Natural killer cell (primary cell): Measurements from ENCODE around the gene TXNRD1. TPM values are rescaled to one million over a fixed set of nuclear protein-coding genes. Genes with fewer than 3 reads are reported as not detected.

Experiments
- ATAC-seq, 3 donors: fragments of 150-1000 bp in 2 of 3; fragments of 200-7000 bp in 1 of 3; cut with Tn5 transposase; 1 replicate in 1 of 3; 2 replicates in 2 of 3; pipeline ENCODE4 v1.10.0; 2021; ENCODE audit warnings: mild to moderate bottlenecking in 2 of 3, moderate library complexity in 2 of 3
- DNase-seq, 2 donors: peaks; one replicate each; pipeline versions ENCODE4 v3.0.0 to v3.0.0-alpha.2; 2013 to 2021; ENCODE audit warnings: mixed read lengths in 1 of 2
- H3K27ac ChIP-seq: one replicate; pipeline ENCODE4 v1.5.1; 2013; ENCODE audit warnings: mild to moderate bottlenecking, low read length
- H3K27me3 ChIP-seq: one replicate; pipeline ENCODE4 v1.6.1; 2013; ENCODE audit warnings: low read length; ENCODE audit not compliant: control insufficient read depth, insufficient read depth
- H3K36me3 ChIP-seq: one replicate; pipeline ENCODE4 v1.6.1; 2013; ENCODE audit warnings: low read length; ENCODE audit not compliant: control insufficient read depth, insufficient read depth
- H3K4me1 ChIP-seq: one replicate; pipeline ENCODE4 v1.6.1; 2013; ENCODE audit warnings: low read length; ENCODE audit not compliant: control insufficient read depth, insufficient read depth
- H3K4me3 ChIP-seq: one replicate; pipeline ENCODE4 v1.5.1; 2013; ENCODE audit warnings: low read length
- H3K9me3 ChIP-seq: one replicate; pipeline ENCODE4 v1.6.1; 2013; ENCODE audit warnings: low read length; ENCODE audit not compliant: control insufficient read depth, insufficient read depth
- H3K27ac Mint-ChIP-seq, 2 donors: one replicate each; pipeline ENCODE4 v1.8.0; 2022; ENCODE audit warnings: mild to moderate bottlenecking in 2 of 2, mixed read lengths in 2 of 2, moderate library complexity in 1 of 2
- H3K27me3 Mint-ChIP-seq, 2 donors: one replicate each; pipeline ENCODE4 v1.8.0; 2022; ENCODE audit warnings: low read depth in 2 of 2, mixed read lengths in 2 of 2
- H3K36me3 Mint-ChIP-seq: one replicate; pipeline ENCODE4 v1.8.0; 2022; ENCODE audit warnings: mixed read lengths
- H3K4me1 Mint-ChIP-seq, 2 donors: one replicate each; pipeline ENCODE4 v1.8.0; 2022; ENCODE audit warnings: mixed read lengths in 2 of 2
- H3K4me3 Mint-ChIP-seq: one replicate; pipeline ENCODE4 v1.8.0; 2022; ENCODE audit warnings: mild to moderate bottlenecking, moderate library complexity, mixed read lengths
- H3K9me3 Mint-ChIP-seq, 2 donors: one replicate each; pipeline ENCODE4 v1.8.0; 2022; ENCODE audit warnings: mixed read lengths in 2 of 2
- WGBS: methylation state at CpG from one replicate; pipeline ENCODE4 v1.1.7; 2013; ENCODE audit warnings: missing lambda C conversion rate; ENCODE audit not compliant: insufficient coverage; 5-methylcytosine and 5-hydroxymethylcytosine counted together
- intact Hi-C: fragments of 100-400 bp; cut with micrococcal nuclease; formaldehyde crosslinking; loops from one replicate; pipeline ENCODE4 v1.14.2; 2022
- total RNA-seq, 4 donors: library from RNA; stranded (reverse); fragments of 120-200 nt in 1 of 4; gene quantifications; one replicate each; pipeline versions ENCODE4 v1.2.3 to v1.2.4, GENCODE V29; 2013 to 2022
- TF ChIP-seq, protein P1 (sequence below): fragments of 200-600 bp; IDR thresholded peaks from one replicate; pipeline ENCODE4 v1.8.0; 2022; ENCODE audit warnings: antibody characterized with exemption

Gene TXNRD1
- total RNA-seq, 3 donors from 2014 or later (not counting 1 experiment from before 2014, with no cell fraction given), result 46.9 to 59.7 (median 47.3) TPM

DNA sequence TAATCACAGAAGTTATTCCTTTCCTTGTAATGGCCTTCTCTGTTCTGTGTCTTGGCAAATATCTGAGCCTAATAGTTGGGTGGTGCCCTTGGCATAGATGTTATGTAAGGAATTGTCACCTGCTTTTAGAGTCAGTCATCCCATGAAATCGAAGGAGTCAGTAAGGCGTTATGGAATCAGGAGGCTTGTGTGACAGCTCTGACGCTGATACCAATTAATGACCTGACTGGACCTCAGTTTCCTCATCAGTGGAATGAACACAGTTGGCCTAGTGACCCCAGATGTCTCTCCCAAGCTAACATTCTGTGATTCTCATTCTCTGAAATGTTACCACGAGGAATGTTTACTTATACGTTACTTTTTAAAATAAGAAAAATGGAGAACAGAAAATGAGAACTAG, 32.1 kb downstream of the TXNRD1 start:
- H3K27ac ChIP-seq, result no peak overlapping the region
- 91% methylated on average over 5 of the region's 5 CpGs for WGBS
- TF ChIP-seq, protein P1, sequence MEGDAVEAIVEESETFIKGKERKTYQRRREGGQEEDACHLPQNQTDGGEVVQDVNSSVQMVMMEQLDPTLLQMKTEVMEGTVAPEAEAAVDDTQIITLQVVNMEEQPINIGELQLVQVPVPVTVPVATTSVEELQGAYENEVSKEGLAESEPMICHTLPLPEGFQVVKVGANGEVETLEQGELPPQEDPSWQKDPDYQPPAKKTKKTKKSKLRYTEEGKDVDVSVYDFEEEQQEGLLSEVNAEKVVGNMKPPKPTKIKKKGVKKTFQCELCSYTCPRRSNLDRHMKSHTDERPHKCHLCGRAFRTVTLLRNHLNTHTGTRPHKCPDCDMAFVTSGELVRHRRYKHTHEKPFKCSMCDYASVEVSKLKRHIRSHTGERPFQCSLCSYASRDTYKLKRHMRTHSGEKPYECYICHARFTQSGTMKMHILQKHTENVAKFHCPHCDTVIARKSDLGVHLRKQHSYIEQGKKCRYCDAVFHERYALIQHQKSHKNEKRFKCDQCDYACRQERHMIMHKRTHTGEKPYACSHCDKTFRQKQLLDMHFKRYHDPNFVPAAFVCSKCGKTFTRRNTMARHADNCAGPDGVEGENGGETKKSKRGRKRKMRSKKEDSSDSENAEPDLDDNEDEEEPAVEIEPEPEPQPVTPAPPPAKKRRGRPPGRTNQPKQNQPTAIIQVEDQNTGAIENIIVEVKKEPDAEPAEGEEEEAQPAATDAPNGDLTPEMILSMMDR, result no peak
- H3K27ac Mint-ChIP-seq, result no peak overlapping the region
- no peaks in the 10 kb centered on the region for H3K9me3 ChIP-seq
- no peaks in the 10 kb centered on the region for H3K27me3 ChIP-seq
- intact Hi-C loops, result no loop called here
- peaks cover 9 to 15% of the 10 kb centered on the region in 2 donors for H3K27me3 Mint-ChIP-seq
- DNase-seq (no peak), ATAC-seq (no peak)
- H3K4me1 ChIP-seq, result no peaks in the 10 kb centered on the region
- no peaks in the 10 kb centered on the region for H3K36me3 Mint-ChIP-seq
- no peak overlapping the region for H3K4me3 ChIP-seq
- H3K4me3 Mint-ChIP-seq, result no peak overlapping the region
- H3K36me3 ChIP-seq, result no peaks in the 10 kb centered on the region
- no peaks in the 10 kb centered on the region for H3K9me3 Mint-ChIP-seq
- H3K4me1 Mint-ChIP-seq, result no peaks in the 10 kb centered on the region

DNA sequence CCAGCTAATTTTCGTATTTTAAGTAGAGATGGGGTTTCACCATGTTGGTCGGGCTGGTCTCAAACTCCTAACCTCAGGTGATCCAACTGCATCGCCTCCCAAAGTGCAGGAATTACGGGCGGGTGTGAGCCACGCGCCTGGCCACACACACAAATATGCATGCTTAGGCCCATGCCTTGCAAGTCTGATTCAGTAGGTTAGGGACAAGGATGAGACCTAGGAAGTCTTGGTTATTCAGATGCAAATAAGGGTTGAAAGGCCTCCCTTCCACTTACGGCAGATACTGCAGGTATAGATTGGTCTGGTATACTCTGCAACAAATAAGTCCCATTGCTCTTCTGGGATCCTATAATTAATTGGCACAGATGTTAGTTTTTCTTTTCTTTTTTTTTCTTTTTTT, 32.9 kb downstream of the TXNRD1 start:
- WGBS, result 94% methylated on average over 8 of the region's 8 CpGs
- no peak overlapping the region for H3K4me3 Mint-ChIP-seq
- no peaks in the 10 kb centered on the region for H3K27me3 ChIP-seq
- DNase-seq, result no peak
- TF ChIP-seq, protein P1, result no peak
- H3K27me3 Mint-ChIP-seq, result peaks cover 9 to 14% of the 10 kb centered on the region in 2 donors
- no peaks in the 10 kb centered on the region for H3K4me1 ChIP-seq
- intact Hi-C loops, result no loop called here
- no peak overlapping the region for H3K4me3 ChIP-seq
- no peak for ATAC-seq
- no peaks in the 10 kb centered on the region for H3K36me3 Mint-ChIP-seq
- no peak overlapping the region for H3K27ac ChIP-seq
- no peak overlapping the region for H3K27ac Mint-ChIP-seq
- no peaks in the 10 kb centered on the region for H3K9me3 ChIP-seq
- no peaks in the 10 kb centered on the region for H3K4me1 Mint-ChIP-seq
- H3K9me3 Mint-ChIP-seq, result no peaks in the 10 kb centered on the region
- no peaks in the 10 kb centered on the region for H3K36me3 ChIP-seq

DNA sequence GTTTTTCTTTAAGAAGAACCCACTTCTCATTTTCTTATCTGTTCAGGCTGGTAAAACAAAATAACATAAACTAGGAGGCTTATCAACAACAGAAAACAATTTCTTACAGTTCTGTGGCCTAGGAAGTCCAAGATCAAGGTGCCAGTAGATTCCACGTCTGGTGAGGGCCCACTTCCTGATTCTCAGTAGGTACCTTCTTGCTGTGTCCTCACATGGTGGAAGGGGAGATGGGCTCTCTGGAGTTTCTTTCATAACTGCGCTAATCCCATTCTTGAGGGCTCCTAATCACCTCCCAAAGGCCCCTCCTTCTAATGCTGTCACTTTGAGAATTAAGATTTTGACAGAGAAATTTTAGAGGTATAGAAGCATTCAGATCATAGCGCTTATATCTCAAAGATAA, 33.4 kb downstream of the TXNRD1 start:
- Mint-ChIP-seq H3K4me1 (no peaks in the 10 kb centered on the region), H3K36me3 (no peaks in the 10 kb centered on the region), H3K27me3 (peaks cover 5 to 9% of the 10 kb centered on the region in 2 donors), H3K4me3 (no peak overlapping the region), H3K27ac (no peak overlapping the region), H3K9me3 (no peaks in the 10 kb centered on the region)
- intact Hi-C loops, result no loop called here
- no peak for ATAC-seq
- H3K27ac ChIP-seq, result no peak overlapping the region
- TF ChIP-seq, protein P1, result no peak
- no peak overlapping the region for H3K4me3 ChIP-seq
- H3K4me1 ChIP-seq, result no peaks in the 10 kb centered on the region
- no peaks in the 10 kb centered on the region for H3K36me3 ChIP-seq
- no peaks in the 10 kb centered on the region for H3K9me3 ChIP-seq
- DNase-seq, result no peak
- 22% methylated on average over 1 of the region's 3 CpGs for WGBS
- H3K27me3 ChIP-seq, result no peaks in the 10 kb centered on the region

DNA sequence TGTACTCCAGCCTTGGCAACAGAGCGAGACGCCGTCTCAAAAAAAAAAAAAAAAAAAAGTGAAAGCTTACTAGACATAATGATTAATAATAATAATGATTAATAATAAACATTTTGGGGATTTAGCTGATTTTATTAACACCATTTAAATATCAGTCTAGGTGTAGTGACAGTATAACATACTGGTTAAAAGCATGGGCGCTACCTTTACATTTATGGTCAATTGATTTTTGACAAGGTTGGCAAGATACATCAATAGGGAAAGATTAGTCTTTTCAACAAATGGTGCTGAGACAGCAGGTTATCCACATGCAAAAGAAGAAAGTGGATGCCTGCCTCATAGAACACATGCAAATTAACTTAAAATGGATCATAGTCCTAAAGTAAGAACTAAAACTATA, 34.3 kb downstream of the TXNRD1 start:
- Histone ChIP-seq H3K27ac (no peak overlapping the region), H3K9me3 (no peaks in the 10 kb centered on the region), H3K36me3 (no peaks in the 10 kb centered on the region), H3K27me3 (no peaks in the 10 kb centered on the region), H3K4me1 (no peaks in the 10 kb centered on the region), H3K4me3 (no peak overlapping the region)
- Mint-ChIP-seq H3K4me3 (no peak overlapping the region), H3K27ac (no peak overlapping the region), H3K9me3 (no peaks in the 10 kb centered on the region), H3K27me3 (peaks cover 0 to under 1% of the 10 kb centered on the region in 2 donors), H3K36me3 (no peaks in the 10 kb centered on the region), H3K4me1 (no peaks in the 10 kb centered on the region)
- TF ChIP-seq, protein P1, result no peak
- no peak for ATAC-seq
- intact Hi-C loops, result no loop called here
- WGBS, result no CpG with 5 or more reads among the region's 4 CpGs
- DNase-seq, result no peak
